Activated gamma-delta T cell treated with Interleukin-2 at 50 U/mL for 16 hours (primary cell): ENCODE measurements around the gene PDRG1.

Source experiments
- DNase-seq: peaks from one replicate; pipeline ENCODE4 v3.0.0-alpha.2; 2020

PDRG1 gene

GRCh38 chr20:31951530-31952453, at the start of gene PDRG1:
TSS of gene PDRG1 (minus strand) at chr20:31952046. CDS start at chr20:31951961, 85 bp downstream.
- peak; percentile 97 for DNase-seq

- DNase-seq = no peak
Measured at GRCh38 chr20:31998246-31998645, 46.4 kb upstream of the PDRG1 start.

- no peak for DNase-seq
Measured at GRCh38 chr20:31996996-31997395, 45.1 kb upstream of the PDRG1 start.

- DNase-seq = no peak
Measured at GRCh38 chr20:31992086-31992485, 40.2 kb upstream of the PDRG1 start.

- no peak for DNase-seq
Measured at GRCh38 chr20:31991339-31991705, 39.5 kb upstream of the PDRG1 start.

- DNase-seq = no peak
Measured at GRCh38 chr20:31990641-31991338, 38.9 kb upstream of the PDRG1 start.

GRCh38 chr20:31989030-31989645, 37.3 kb upstream of the PDRG1 start:
- no peak for DNase-seq

- no peak for DNase-seq
Measured at GRCh38 chr20:31988430-31989015, 36.7 kb upstream of the PDRG1 start.

- no peak for DNase-seq
Measured at GRCh38 chr20:31987744-31988143, 35.9 kb upstream of the PDRG1 start.

- no peak for DNase-seq
Measured at GRCh38 chr20:31984981-31985471, 33.2 kb upstream of the PDRG1 start.

GRCh38 chr20:31981784-31982183, 29.9 kb upstream of the PDRG1 start:
- DNase-seq = no peak

- DNase-seq = no peak
Measured at GRCh38 chr20:31979713-31980426, 28.0 kb upstream of the PDRG1 start.

GRCh38 chr20:31977080-31977479, 25.2 kb upstream of the PDRG1 start:
- no peak for DNase-seq

GRCh38 chr20:31975874-31976273, 24.0 kb upstream of the PDRG1 start:
- no peak for DNase-seq

- no peak for DNase-seq
Measured at GRCh38 chr20:31974951-31975487, 23.2 kb upstream of the PDRG1 start.

GRCh38 chr20:31974296-31974695, 22.4 kb upstream of the PDRG1 start:
- no peak for DNase-seq

GRCh38 chr20:31972471-31973021, 20.7 kb upstream of the PDRG1 start:
- DNase-seq = no peak

- no peak for DNase-seq
Measured at GRCh38 chr20:31969991-31970390, 18.1 kb upstream of the PDRG1 start.

GRCh38 chr20:31968291-31969126, 16.7 kb upstream of the PDRG1 start:
- peak; percentile 78 for DNase-seq

GRCh38 chr20:31967830-31968249, 16.0 kb upstream of the PDRG1 start, which contains the start of gene XKR7:
TSS of gene XKR7 (plus strand) at chr20:31968151. CDS start at chr20:31968176, 25 bp downstream.
- no peak for DNase-seq
